Neural cell (in vitro differentiated cells): ENCODE measurements around the gene ATXN7L1. TPM values are rescaled to one million over a fixed set of nuclear protein-coding genes. Genes with fewer than 3 reads are reported as not detected.

Experiments
- H2AFZ ChIP-seq: fragments of 200-600, 300-800 bp; sonication (generic), shearing (Covaris generic); 2 replicates; pipeline ENCODE4 v1.6.0; 2014; ENCODE audit warnings: low read depth, mild to moderate bottlenecking, antibody characterized with exemption, low read length, moderate library complexity
- H3F3A ChIP-seq: fragments of 200-600 bp; shearing (Covaris generic); 2 replicates; pipeline ENCODE4 v1.6.1; 2016; ENCODE audit warnings: mild to moderate bottlenecking, moderate library complexity, mixed read lengths, antibody characterized with exemption, low read length; ENCODE audit not compliant: insufficient read depth, poor library complexity, severe bottlenecking
- H3K27ac ChIP-seq: fragments of 200-600, 300-800 bp; sonication (generic), shearing (Covaris generic); 2 replicates; pipeline ENCODE4 v1.5.1; 2014; ENCODE audit warnings: mild to moderate bottlenecking, low read length, moderate library complexity
- H3K27me3 ChIP-seq: fragments of 300-800, 200-600 bp; sonication (generic), shearing (Covaris generic); 2 replicates; pipeline ENCODE4 v1.6.0; 2014; ENCODE audit warnings: mild to moderate bottlenecking, low read depth, low read length, moderate library complexity; ENCODE audit not compliant: insufficient read depth
- H3K36me3 ChIP-seq: fragments of 300-800, 200-600 bp; sonication (generic), shearing (Covaris generic); 2 replicates; pipeline ENCODE4 v1.5.1; 2014; ENCODE audit warnings: mild to moderate bottlenecking, antibody characterized with exemption, low read length, moderate library complexity; ENCODE audit not compliant: insufficient read depth
- H3K4me2 ChIP-seq: fragments of 300-800, 200-600 bp; sonication (generic), shearing (Covaris generic); 2 replicates; pipeline ENCODE4 v1.6.0; 2014; ENCODE audit warnings: mild to moderate bottlenecking, low read length
- H3K4me3 ChIP-seq: fragments of 300-800, 200-600 bp; sonication (generic), shearing (Covaris generic); 2 replicates; pipeline ENCODE4 v1.5.1; 2014; ENCODE audit warnings: mild to moderate bottlenecking, low read length, moderate library complexity
- H3K79me2 ChIP-seq: fragments of 200-600 bp; shearing (Covaris generic); replicated peaks from 2 replicates; pipeline ENCODE4 v1.6.0; 2014; ENCODE audit warnings: mild to moderate bottlenecking, low read length, moderate library complexity; ENCODE audit not compliant: insufficient read depth
- H3K9ac ChIP-seq: fragments of 300-800, 200-600 bp; sonication (generic), shearing (Covaris generic); 2 replicates; pipeline ENCODE4 v1.6.1; 2016; ENCODE audit warnings: mild to moderate bottlenecking, low read length, mixed read lengths
- H3K9me2 ChIP-seq: fragments of 200-600 bp; shearing (Covaris generic); 2 replicates; pipeline ENCODE4 v1.6.1; 2016; ENCODE audit warnings: mild to moderate bottlenecking, low read length, mixed read lengths; ENCODE audit not compliant: insufficient read depth
- H3K9me3 ChIP-seq: fragments of 200-600, 300-800 bp; sonication (generic), shearing (Covaris generic); 2 replicates; pipeline ENCODE4 v1.6.1; 2016; ENCODE audit warnings: mild to moderate bottlenecking, mixed run types, low read length, moderate library complexity, mixed read lengths
- H4K20me1 ChIP-seq: fragments of 200-600 bp; shearing (Covaris generic); 2 replicates; pipeline ENCODE4 v1.6.1; 2016; ENCODE audit warnings: mild to moderate bottlenecking, mixed run types; ENCODE audit not compliant: insufficient read depth
- CTCF ChIP-seq: fragments of 450-650 bp; IDR thresholded peaks from 2 replicates; pipeline ENCODE4 v1.5.1; 2014; ENCODE audit warnings: antibody characterized with exemption, mild to moderate bottlenecking, moderate library complexity; ENCODE audit not compliant: poor library complexity, severe bottlenecking
- EP300 ChIP-seq: fragments of 450-650 bp; conservative IDR thresholded peaks from 2 replicates; pipeline ENCODE4 v1.6.1; 2014; ENCODE audit warnings: antibody characterized with exemption, mild to moderate bottlenecking, moderate library complexity; ENCODE audit not compliant: poor library complexity, severe bottlenecking
- EZH2 ChIP-seq: fragments of 200-600, 300-800 bp; shearing (Covaris generic), sonication (generic); IDR thresholded peaks from 2 replicates; pipeline ENCODE4 v1.6.1; 2014; ENCODE audit warnings: antibody characterized with exemption, low read length, borderline replicate concordance, mild to moderate bottlenecking; ENCODE audit not compliant: insufficient read depth, poor library complexity, severe bottlenecking
- MXI1 ChIP-seq: fragments of 450-650 bp; conservative IDR thresholded peaks from 2 replicates; pipeline ENCODE4 v1.6.1; 2014; ENCODE audit warnings: antibody characterized with exemption, mild to moderate bottlenecking; ENCODE audit not compliant: poor library complexity, severe bottlenecking
- POLR2AphosphoS5 ChIP-seq: IDR thresholded peaks from 2 replicates; pipeline ENCODE4 v1.6.1; 2012
- RAD21 ChIP-seq: fragments of 450-650 bp; conservative IDR thresholded peaks from 2 replicates; pipeline ENCODE4 v1.6.1; 2014; ENCODE audit warnings: antibody characterized with exemption, mild to moderate bottlenecking, moderate library complexity
- SMC3 ChIP-seq: fragments of 450-650 bp; conservative IDR thresholded peaks from 2 replicates; pipeline ENCODE4 v1.6.1; 2014; ENCODE audit warnings: antibody characterized with exemption, mild to moderate bottlenecking, moderate library complexity; ENCODE audit not compliant: poor library complexity
- TAF1 ChIP-seq: IDR thresholded peaks from 2 replicates; pipeline ENCODE4 v1.6.1; 2012; ENCODE audit warnings: low read depth
- polyA plus RNA-seq: library from polyadenylated mRNA; depleted of rRNA; stranded (reverse); fragments of >200 nt; gene quantifications from 2 replicates; pipeline ENCODE4 v1.2.3, GENCODE V29; 2014
- TF ChIP-seq, protein P1 (sequence below): IDR thresholded peaks from 2 replicates; pipeline ENCODE4 v1.6.1; 2012; ENCODE audit warnings: borderline replicate concordance

The ATXN7L1 gene
- polyA plus RNA-seq, 1 donor from 2014 or later = 4.3 TPM

GRCh38 chr7:105886776-105887175 lies 10.4 kb upstream of the ATXN7L1 start:
- no peak overlapping the region for H3K27ac ChIP-seq
- H3K27me3 ChIP-seq = no peaks in the 10 kb centered on the region
- no peaks in the 10 kb centered on the region for H3K79me2 ChIP-seq

DNA sequence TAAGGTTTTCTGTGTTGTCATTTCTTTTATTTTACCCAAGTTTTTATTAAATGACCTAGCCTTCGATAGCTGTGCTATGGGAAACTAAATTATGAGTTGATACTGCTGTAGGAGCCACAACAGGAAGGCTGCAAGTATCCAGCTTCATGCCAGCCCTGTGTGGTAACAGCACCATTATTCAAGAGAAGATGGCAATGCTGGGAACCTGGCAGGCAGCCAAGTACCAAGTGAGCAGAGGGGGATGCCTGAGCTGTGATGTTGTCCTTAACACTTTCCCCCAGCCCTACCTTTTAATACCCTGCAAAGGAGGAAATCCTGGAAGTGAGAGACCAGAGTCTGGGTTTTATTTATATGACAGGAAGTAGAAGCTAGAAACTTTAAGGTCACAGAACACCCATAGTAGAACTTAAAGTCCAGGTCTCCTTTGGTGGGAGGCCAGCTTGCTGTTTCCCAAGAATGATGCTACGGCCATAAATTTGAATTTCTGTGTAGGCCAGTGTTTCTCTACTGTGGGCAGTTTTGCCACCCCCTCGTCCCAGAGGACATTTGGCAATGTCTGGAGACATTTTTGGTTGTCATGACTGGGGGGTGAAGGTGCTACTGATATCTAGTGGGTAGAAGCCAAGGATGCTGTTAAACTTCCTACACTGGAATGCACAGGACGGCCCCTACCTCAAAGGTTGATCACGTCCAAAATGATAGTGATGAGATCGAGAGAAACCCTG lies 9.2 kb upstream of the ATXN7L1 start:
- Histone ChIP-seq H3K4me2 (no peak overlapping the region), H3K9me2 (no peaks in the 10 kb centered on the region), H2AFZ (no peak overlapping the region), H3K4me3 (no peak overlapping the region), H3F3A (no peaks in the 10 kb centered on the region), H3K36me3 (no peaks in the 10 kb centered on the region), H3K79me2 (no peaks in the 10 kb centered on the region), H3K9ac (no peak overlapping the region), H3K27me3 (no peaks in the 10 kb centered on the region), H4K20me1 (no peaks in the 10 kb centered on the region), H3K9me3 (no peaks in the 10 kb centered on the region), H3K27ac (no peak overlapping the region)
- TF ChIP-seq, protein P1, sequence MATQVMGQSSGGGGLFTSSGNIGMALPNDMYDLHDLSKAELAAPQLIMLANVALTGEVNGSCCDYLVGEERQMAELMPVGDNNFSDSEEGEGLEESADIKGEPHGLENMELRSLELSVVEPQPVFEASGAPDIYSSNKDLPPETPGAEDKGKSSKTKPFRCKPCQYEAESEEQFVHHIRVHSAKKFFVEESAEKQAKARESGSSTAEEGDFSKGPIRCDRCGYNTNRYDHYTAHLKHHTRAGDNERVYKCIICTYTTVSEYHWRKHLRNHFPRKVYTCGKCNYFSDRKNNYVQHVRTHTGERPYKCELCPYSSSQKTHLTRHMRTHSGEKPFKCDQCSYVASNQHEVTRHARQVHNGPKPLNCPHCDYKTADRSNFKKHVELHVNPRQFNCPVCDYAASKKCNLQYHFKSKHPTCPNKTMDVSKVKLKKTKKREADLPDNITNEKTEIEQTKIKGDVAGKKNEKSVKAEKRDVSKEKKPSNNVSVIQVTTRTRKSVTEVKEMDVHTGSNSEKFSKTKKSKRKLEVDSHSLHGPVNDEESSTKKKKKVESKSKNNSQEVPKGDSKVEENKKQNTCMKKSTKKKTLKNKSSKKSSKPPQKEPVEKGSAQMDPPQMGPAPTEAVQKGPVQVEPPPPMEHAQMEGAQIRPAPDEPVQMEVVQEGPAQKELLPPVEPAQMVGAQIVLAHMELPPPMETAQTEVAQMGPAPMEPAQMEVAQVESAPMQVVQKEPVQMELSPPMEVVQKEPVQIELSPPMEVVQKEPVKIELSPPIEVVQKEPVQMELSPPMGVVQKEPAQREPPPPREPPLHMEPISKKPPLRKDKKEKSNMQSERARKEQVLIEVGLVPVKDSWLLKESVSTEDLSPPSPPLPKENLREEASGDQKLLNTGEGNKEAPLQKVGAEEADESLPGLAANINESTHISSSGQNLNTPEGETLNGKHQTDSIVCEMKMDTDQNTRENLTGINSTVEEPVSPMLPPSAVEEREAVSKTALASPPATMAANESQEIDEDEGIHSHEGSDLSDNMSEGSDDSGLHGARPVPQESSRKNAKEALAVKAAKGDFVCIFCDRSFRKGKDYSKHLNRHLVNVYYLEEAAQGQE = no peak
- TF ChIP-seq POLR2AphosphoS5 (no peak), MXI1 (no peak), CTCF (no peak), SMC3 (no peak), EP300 (no peak), RAD21 (no peak), TAF1 (no peak)

More at GRCh38 chr7:105886776-105887175, 10.4 kb upstream of the ATXN7L1 start:
- H3K9me3 ChIP-seq = no peaks in the 10 kb centered on the region
- no peaks in the 10 kb centered on the region for H3K9me2 ChIP-seq
- H4K20me1 ChIP-seq = no peaks in the 10 kb centered on the region
- no peak overlapping the region for H2AFZ ChIP-seq
- no peak for TF ChIP-seq RAD21
- no peak for TF ChIP-seq POLR2AphosphoS5
- no peak for TF ChIP-seq SMC3
- no peak for TF ChIP-seq CTCF
- TF ChIP-seq, protein P1 = no peak
- TF ChIP-seq EZH2 = no peak
- no peak for TF ChIP-seq EP300
- TF ChIP-seq MXI1 = no peak
- TF ChIP-seq TAF1 = no peak
- H3K4me3 ChIP-seq = no peak overlapping the region
- H3F3A ChIP-seq = no peaks in the 10 kb centered on the region
- no peak overlapping the region for H3K4me2 ChIP-seq
- no peak overlapping the region for H3K9ac ChIP-seq
- H3K36me3 ChIP-seq = no peaks in the 10 kb centered on the region
